ENCODE results near the gene CDC16. TPM values are rescaled to one million over a fixed set of nuclear protein-coding genes. Genes with fewer than 3 reads are reported as not detected.

The CDC16 gene
- total RNA-seq, 1 donor from 2014 or later: 65.4 TPM

GRCh38 chr13:114230117-114230516 lies 4.6 kb upstream of the CDC16 start:
- DNase-seq (ENCODE audit: low spot score): no peak
- Mint-ChIP-seq H3K36me3 (ENCODE audit: low read depth, unreplicated experiment) (no peaks in the 10 kb centered on the region), H3K9me3 (ENCODE audit: unreplicated experiment) (no peaks in the 10 kb centered on the region), H3K4me1 (ENCODE audit: unreplicated experiment) (peaks cover 17% of the 10 kb centered on the region), H3K27me3 (ENCODE audit: unreplicated experiment) (no peaks in the 10 kb centered on the region), H3K4me3 (ENCODE audit: unreplicated experiment) (no peak overlapping the region), H3K27ac (ENCODE audit: unreplicated experiment) (no peak overlapping the region)
- no peak for TF ChIP-seq CTCF (IDR thresholded peaks at IDR 0.05; ENCODE audit: unreplicated experiment)

- Mint-ChIP-seq H3K27me3 (ENCODE audit: unreplicated experiment) (no peaks in the 10 kb centered on the region), H3K27ac (ENCODE audit: unreplicated experiment) (no peak overlapping the region), H3K4me3 (ENCODE audit: unreplicated experiment) (no peak overlapping the region), H3K4me1 (ENCODE audit: unreplicated experiment) (peaks cover 20% of the 10 kb centered on the region), H3K9me3 (ENCODE audit: unreplicated experiment) (no peaks in the 10 kb centered on the region), H3K36me3 (ENCODE audit: low read depth, unreplicated experiment) (no peaks in the 10 kb centered on the region)
- TF ChIP-seq CTCF (IDR thresholded peaks at IDR 0.05; ENCODE audit: unreplicated experiment): no peak
- no peak for DNase-seq (ENCODE audit: low spot score)
Measured at GRCh38 chr13:114230575-114230974, 4.1 kb upstream of the CDC16 start.

GRCh38 chr13:114231886-114232285 lies 2.8 kb upstream of the CDC16 start:
- DNase-seq (ENCODE audit: low spot score): no peak
- Mint-ChIP-seq H3K9me3 (ENCODE audit: unreplicated experiment) (no peaks in the 10 kb centered on the region), H3K4me3 (ENCODE audit: unreplicated experiment) (no peak overlapping the region), H3K27ac (ENCODE audit: unreplicated experiment) (peak overlapping the region; percentile 11), H3K4me1 (ENCODE audit: unreplicated experiment) (peaks cover 27% of the 10 kb centered on the region), H3K36me3 (ENCODE audit: low read depth, unreplicated experiment) (no peaks in the 10 kb centered on the region), H3K27me3 (ENCODE audit: unreplicated experiment) (no peaks in the 10 kb centered on the region)
- no peak for TF ChIP-seq CTCF (IDR thresholded peaks at IDR 0.05; ENCODE audit: unreplicated experiment)

- Mint-ChIP-seq H3K27ac (ENCODE audit: unreplicated experiment) (peak overlapping the region; percentile 21), H3K27me3 (ENCODE audit: unreplicated experiment) (no peaks in the 10 kb centered on the region), H3K4me3 (ENCODE audit: unreplicated experiment) (peak overlapping the region; percentile 92), H3K4me1 (ENCODE audit: unreplicated experiment) (peaks cover 18% of the 10 kb centered on the region), H3K36me3 (ENCODE audit: low read depth, unreplicated experiment) (peaks cover 7% of the 10 kb centered on the region), H3K9me3 (ENCODE audit: unreplicated experiment) (no peaks in the 10 kb centered on the region)
- TF ChIP-seq CTCF (IDR thresholded peaks at IDR 0.05; ENCODE audit: unreplicated experiment): no peak
- DNase-seq (ENCODE audit: low spot score): no peak
Measured at GRCh38 chr13:114234266-114234644, 442 bp upstream of the CDC16 start.

GRCh38 chr13:114235697-114236096 lies 1.0 kb downstream of the CDC16 start:
- TF ChIP-seq CTCF (IDR thresholded peaks at IDR 0.05; ENCODE audit: unreplicated experiment): no peak
- peak overlapping the region; percentile 92 for H3K4me3 Mint-ChIP-seq (ENCODE audit: unreplicated experiment)
- H3K4me1 Mint-ChIP-seq (ENCODE audit: unreplicated experiment): peaks cover 10% of the 10 kb centered on the region
- no peak for DNase-seq (ENCODE audit: low spot score)
- H3K27me3 Mint-ChIP-seq (ENCODE audit: unreplicated experiment): no peaks in the 10 kb centered on the region
- peaks cover 10% of the 10 kb centered on the region for H3K36me3 Mint-ChIP-seq (ENCODE audit: low read depth, unreplicated experiment)
- H3K9me3 Mint-ChIP-seq (ENCODE audit: unreplicated experiment): no peaks in the 10 kb centered on the region
- H3K27ac Mint-ChIP-seq (ENCODE audit: unreplicated experiment): no peak overlapping the region
